HG02763 (cell line): ENCODE results near the gene GGCX.

Source experiments
- ATAC-seq: cut with Tn5 transposase; IDR thresholded peaks from one replicate; pipeline ENCODE4 v1.9.1; 2021; ENCODE audit warnings: mild to moderate bottlenecking, moderate library complexity; ENCODE audit not compliant: unreplicated experiment

Gene GGCX

DNA sequence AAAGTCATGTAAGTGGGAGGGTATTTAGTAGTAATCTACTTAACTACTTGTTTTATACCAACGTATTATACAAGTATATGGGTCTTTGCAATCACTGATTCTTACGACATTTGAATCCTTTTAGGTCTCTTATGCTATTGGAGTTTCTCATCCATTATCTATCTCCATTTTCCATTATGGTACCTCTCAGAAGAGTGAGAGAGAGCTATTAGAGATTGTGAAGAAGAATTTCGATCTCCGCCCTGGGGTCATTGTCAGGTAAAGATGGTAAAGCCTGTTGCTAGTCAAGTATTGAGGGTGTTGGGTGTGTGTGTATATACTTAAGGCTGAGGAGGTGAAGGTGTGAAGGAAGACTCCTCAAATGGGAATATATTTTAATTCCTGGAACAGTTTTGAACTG lies 18.5 kb downstream of the GGCX start:
- no peak for ATAC-seq

DNA sequence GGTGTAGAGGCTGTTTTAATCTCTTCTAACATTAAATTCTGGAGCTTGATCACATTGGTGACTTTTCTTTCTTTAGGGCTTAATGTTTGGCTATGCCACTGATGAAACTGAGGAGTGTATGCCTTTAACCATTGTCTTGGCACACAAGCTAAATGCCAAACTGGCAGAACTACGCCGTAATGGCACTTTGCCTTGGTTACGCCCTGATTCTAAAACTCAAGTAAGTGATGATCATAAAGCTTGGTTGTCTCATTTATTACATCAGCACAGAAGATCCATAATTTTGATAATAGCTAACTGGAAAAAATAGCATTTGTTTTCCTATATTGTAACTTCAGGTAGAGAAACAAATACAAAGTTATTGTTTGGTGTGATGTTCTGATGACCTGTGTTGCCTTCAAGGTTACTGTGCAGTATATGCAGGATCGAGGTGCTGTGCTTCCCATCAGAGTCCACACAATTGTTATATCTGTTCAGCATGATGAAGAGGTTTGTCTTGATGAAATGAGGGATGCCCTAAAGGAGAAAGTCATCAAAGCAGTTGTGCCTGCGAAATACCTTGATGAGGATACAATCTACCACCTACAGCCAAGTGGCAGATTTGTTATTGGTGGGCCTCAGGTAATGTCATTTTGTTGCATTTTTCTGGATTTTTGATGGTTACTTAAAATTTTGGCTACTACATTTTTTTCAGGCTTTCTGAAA lies 19.4 kb downstream of the GGCX start:
- no peak for ATAC-seq

DNA sequence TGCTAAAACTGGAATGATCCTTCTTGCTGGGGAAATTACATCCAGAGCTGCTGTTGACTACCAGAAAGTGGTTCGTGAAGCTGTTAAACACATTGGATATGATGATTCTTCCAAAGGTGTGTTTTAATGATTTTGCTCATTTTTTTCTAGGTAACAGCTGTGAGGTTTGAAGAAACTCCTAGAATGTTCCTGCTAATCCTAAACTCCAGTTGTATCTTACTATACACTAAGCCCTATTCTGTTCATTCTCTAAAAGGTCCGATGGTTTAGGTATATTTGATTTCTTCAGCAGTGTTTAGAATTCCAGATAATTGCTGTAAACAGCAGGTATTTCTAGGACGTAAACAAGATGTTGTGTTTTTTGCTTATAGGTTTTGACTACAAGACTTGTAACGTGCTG lies 20.0 kb downstream of the GGCX start:
- no peak for ATAC-seq

DNA sequence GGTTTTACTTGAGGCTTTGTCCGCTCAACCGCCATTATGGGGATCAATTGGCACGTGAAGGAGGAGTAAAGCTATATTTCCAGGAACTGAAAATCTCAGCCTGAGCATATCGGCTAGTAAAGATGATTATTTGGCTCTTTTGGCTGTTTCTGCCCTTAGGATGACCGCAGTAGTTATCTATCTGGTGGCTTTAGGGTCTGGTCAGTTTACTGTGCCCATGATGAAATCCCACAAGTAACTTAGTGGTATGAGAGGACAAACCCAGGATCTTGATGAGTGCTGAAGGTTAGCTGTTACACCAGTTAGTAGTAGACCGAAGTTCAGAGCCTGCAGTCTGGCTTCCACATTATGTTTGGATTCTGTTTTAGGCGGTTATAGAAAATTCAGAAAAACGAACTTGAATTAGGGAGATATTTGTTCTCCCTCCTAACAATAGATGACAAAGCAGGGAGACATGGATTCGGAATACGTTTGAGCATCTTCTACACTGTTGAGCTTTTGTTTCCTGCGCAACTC lies 21.1 kb downstream of the GGCX start:
- no peak for ATAC-seq

DNA sequence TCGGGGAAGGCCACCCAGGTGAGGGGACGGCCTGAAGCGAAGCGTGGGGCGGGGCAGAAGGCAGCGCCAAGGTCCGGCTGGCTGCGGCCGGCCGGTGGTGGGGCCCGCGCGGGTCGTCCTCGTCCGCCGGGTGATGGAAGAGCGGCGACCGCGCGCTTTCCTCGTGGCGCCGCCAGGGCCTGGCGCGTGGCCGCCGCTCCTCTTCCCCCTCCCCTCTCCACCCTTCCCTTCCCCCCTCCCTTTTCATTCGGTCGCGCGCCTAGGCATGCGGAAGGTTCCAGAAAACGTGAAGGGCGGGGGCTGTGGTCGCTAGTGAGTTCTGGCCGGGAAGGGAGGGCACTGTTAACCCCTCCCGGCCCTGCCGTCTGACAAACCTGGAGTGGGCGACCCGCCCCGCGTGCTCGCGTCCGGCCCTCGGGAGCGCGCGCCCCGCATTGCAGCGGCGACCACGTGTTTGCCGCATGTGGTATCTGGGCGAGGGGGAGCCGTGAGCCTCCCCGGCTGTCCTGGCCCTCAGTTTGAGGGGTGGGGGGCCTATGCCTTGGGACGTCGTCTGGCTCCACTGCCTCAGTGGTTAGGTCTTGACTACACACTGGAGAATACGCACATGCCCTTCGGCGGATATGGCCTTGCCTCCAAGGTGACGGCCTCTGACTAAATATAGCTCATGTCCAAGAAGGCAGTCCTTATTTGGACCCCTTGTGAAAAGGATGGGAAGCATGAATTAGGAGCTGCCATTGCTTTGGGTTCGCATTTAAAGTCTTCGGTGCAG lies 21.7 kb downstream of the GGCX start:
- ATAC-seq: peak; percentile 30

DNA sequence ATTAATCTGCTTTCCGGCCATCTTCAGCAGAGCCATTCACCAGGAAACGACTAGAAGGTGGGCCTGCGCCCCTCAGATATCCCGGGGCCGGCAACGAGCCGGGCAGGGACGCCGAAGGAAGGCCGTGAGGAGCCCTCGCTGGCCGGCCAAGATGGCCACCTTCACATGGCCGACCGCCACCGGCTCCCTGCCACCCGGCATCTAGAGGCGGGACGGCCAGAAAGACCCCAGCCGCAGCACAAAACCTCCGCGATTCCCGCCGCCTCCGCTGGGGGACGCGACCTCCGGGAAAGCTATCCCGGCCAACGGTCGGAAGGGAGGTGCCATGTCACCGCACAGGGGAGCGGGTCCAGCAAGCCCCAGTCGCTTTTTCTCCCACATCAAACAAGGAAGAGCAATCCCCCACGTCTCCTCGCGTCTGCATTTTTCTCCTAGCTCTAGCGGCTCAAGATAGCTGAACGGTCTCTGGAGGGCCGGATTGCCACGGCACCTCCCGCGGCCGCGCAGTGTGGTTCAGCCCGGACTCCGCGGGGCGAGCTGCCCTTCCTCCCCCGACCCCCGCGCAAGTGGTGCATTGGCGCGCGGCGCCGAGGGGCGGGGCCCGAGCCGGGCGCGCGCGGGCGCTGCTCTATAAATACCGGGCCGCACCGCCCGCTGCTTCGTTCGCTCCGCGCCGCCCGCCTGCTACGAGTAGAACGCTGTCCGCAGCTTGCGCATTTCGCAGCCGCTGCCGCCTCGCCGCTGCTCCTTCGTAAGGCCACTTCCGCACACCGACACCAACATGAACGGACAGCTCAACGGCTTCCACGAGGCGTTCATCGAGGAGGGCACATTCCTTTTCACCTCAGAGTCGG lies 22.6 kb downstream of the GGCX start, which contains the start of gene MAT2A:
TSS of gene MAT2A (plus strand) at position 662 of the 854 bp plus-strand sequence. CDS start at position 782, 120 bp downstream.
- peak; percentile 70 for ATAC-seq

DNA sequence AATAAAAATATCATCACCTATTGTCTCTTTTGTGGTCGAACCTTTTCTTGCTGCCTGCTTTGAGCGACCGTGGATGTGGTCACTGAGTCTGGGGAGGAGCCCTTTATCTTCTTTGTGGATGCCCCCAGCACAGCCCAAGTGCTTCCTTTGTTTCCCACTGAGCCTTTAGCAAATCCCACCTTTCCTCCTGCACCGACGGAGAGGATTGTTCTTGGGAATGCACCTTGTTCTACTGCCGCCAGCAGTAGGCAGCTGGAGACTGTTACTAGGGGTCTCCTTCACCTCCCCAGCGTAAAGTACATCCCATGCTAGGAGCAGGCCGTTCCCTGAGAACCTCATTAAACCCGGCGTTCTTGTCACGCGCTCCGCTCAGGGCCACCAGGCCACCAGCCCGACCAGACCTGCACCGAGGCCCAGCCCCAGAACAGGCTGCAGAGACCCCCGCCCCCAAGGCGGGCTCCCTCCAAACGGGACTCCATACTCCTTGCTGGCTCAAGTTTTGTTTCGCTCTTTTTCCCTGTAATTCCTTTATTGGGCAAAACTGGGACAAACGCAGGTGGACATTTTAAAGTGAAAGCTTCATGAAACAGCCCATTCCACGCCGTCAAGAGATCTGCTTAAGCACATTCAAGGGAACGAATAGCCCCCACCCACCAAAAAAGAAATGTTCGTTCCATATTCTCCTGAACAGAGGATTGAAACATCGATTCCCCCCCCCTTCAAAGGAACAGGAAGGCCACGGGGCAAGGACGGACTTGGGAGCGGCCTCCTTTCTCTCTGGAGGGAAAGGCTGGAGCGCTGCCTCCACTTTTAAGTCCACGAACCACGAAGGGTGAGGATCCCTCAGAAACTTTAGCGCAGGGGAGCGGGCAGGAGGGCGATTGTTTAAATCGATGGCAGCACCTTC lies 23.4 kb downstream of the GGCX start:
- ATAC-seq: no peak

DNA sequence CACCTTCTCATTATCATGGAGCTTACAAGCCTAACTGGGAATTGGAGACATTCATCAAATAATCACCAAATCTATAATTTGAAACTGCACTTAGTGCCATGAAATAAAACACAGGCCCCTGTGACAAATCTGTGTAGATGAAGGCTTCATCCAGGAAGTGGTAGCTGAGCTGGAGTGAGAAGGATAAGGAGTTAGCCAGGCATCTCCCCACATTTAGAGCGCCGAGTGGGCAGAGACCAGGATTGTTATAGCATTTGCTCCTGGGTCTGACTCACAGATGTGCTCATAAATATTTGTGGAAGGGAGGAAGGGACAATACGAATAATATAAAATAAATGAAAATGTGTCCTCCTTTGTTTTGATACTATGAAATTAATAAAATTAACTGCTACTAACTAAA lies 24.8 kb downstream of the GGCX start:
- no peak for ATAC-seq

DNA sequence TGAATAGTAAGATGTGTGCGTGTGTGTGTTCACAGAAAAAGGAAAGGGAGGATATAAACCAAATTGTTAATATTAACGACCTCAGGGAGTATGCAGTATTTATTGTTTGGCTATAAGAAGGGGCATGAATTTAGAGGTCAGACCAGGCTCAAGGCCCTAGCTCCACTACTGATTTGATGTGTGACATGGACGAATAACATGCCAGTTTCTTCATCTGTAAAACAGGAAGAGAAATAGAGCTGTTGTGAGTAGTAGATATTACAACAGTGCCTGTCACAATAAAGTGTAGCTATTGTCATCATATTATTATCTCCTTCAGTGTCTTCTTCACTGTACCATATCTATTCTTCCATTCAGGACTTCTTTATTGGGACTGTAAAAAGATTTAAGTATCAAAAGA lies 26.4 kb downstream of the GGCX start:
- no peak for ATAC-seq

DNA sequence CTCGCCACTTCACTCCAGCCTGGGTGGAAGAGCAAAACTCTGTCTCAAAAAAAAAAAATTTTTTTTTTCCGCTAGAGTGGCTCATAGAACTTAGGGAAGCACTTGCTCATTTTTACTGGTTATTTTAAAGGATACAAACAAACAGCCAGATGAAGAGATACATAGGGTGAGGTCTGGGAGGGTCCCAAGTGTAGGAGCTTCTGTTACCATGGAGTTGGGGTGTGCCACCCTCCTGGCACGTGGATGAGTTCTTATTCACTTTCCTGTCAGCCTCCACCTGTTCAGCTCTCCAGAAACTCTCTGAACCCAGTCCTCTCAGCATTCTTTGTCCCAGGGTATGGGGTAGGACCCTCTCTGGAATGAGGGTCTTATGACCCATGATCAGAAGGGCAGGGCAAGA lies 27.2 kb downstream of the GGCX start:
- no peak for ATAC-seq

DNA sequence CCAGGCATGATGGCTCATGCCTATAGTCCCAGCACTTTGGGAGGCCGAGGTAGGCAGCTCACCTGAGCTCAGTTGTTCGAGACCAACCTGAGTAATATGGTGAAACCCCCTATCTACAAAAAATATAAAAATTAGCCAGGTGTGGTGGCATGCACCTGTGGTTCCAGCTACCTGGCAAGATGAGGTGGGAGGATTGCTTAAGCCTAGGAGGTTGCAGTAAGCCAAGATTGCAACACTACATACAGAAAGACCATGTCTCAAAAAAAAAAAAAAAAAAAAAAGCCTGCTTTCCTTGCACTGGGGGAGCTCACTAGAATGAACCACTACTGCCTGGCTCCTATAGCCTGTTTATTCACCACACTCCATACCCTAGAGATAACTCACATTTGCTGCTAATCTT lies 29.7 kb downstream of the GGCX start:
- ATAC-seq: no peak

DNA sequence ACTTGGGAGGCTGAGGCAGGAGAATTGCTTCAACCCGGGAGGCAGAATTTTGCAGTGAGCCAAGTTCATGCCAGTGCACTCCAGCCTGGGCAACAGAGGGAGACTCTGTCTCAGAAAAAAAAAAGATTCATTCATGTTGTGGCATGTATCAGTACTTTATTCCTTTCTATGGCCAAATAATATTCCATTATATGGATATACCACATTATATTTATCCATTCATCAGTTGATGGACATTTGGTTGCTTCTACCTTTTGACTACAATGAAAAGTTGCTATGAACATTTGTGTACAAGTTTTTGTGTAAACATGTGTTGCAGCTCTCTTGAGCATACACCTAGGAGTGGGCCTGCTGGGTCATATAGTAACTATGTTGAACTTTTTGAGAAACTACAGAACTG lies 31.5 kb downstream of the GGCX start:
- no peak for ATAC-seq

DNA sequence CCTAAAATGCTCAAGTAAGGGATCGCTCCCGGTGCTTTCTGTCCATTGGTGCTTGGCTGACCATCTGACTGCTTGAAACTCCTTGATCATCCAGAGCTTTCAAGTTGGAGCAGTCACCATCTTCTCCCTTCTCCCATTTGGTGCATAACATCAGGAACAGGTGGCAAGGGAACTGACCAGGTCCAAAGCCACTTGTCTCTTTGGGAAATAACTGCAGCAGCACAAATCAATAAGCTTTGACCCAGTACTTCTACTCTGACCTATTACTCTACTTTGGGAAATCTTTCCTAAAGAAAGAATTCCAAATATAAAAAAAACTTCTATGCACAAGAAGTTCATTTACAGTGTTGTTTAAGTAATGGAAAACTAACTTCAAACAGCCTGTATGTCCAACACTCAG lies 32.9 kb downstream of the GGCX start:
- ATAC-seq: no peak

DNA sequence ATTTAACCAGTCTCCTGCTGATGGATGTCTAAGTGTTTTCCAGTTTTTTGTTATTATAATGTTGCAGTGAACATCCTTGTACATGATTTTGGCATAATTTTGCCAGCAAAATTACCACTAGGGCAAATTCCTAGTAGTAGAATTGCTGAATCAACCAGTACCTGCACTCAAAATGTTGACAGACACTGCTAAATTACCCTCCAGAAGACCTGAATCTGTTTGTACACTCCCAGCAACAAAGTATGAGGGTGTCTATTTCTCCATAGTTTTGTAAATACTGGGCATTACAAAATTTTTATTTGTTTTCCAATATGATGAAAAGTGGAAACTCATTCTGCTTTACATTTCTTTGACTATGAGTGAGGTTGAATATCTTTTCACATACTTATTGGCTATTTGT lies 33.5 kb downstream of the GGCX start:
- no peak for ATAC-seq

DNA sequence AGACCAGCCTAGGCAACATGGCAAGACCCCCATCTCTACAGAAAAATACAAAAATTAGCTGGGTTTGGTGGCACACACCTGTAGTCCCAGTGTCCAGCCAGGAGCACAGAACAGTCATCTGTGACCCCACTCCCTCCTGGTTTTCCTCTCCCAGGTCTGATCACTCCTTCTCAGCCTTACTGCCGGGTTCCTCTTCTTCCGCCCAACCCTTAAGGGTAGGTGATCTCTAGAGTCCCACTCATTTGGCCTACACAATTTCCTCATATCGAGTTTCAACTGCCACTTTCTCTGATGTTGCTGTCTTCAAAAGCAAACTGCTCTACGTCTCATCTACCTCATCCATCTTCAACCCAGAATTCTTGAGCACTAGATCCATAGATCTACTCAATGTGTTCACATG lies 35.7 kb downstream of the GGCX start:
- ATAC-seq: no peak

DNA sequence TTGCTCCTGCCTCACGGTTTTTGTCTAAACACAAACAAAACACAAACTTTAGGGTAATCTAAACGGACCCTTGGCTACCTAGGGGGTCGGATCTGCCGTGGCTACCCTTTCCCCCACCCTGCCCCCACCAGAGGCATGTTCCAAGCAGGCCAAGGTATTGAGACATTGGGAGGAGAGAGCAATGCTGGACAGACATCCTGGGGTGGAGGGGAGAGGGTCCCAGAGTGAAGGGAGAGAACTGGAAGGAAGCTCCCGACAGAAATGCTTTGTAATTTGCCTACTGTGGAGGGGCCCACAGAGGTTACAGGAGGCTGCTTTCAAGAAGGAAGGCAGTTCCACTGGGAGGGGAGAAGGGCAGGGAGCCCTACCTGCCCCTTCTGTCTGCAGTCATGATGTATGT lies 36.3 kb downstream of the GGCX start:
- no peak for ATAC-seq

DNA sequence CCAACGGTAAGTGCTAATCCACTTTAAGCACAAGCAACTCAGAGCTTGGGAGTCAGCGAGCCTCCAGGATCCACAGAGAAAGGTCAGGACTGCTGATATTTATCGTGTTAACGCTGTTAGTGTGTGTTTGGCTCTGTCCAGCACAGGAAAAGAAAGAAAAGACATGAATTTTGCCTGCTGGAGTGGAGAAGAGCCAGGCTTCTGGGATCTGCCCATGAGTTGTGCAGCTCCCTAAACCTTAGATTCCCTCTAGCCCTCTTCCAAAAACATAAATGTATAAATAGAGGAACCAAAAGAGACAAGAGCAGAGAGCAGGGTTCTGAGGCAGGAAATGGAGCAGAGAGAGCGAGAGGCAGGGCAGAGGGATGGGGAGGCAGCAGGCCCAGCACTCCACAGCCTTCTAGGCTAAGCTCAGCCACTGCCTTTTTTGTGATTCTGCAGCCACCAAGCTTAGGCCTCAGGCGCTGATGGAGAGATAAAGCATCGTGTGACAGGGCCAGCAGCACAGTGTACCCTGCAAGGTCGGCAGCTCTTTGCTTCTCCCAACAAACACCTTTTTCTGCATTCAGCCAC lies 36.9 kb downstream of the GGCX start:
- no peak for ATAC-seq

DNA sequence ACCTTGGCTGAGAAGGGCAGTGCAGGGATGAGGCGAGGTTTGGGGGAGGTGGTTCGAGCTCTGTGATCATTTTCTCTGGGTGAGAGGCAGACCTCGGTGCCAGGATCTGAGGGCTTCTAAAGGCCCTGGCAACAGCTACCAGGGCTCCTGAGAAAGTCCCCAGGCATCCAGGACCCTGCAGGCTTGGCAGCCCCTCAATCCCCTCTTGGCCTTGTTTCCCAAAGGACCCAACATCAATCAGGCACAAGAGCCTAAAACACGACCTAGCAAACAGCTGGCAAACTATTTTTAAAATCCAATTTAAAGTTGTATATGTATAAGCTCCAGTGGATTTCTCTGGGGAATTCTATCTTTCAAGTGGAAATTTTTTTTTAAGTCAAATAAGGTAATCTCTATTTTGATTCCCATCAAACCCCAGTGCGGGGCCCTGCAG lies 37.4 kb downstream of the GGCX start:
- no peak for ATAC-seq

DNA sequence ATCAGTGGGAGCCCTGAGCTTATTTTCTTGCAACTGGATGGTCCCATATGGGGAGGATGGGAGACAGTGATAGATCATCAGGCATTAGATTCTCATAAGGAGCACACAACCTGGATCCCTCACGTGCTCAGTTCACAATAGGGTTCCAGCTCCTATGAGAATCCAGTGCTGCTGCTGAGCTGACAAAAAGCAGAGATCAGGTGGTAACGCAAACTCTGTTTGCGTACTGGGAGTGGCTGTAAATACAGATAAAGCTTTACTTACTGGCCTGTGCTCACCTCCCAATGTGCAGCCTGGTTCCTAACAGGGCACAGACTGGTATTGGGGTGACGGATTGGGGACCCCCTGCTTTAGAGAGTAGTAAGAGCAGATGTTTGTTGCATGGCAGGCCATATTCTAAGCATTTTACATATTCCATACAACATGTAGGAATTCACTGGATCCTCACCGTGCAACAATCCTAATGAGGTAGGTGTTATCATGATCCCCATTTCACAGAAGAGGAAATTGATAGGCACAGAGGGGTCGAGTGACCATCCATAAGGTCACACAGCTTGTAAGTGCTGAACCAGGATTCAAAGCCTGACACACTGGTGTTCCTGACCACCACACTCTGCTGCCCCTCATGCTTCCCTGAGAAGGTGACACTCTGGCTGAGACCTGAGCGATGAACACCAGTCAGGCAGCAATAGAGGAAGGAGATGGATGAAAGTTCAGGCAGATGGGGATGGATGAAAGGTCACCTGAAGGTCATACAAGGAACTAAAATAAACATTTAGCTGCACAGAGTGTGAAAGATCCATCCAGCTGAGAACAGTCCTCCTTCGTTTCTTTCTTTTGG lies 38.0 kb downstream of the GGCX start:
- no peak for ATAC-seq
